HL-60 (cell line): ENCODE measurements around the gene CELF2.

Experiments used
- DNase-seq, 2 experiments: peaks; one replicate each; pipeline ENCODE4 v3.0.0-alpha.2; 2010 to 2020; ENCODE audit warnings: low read depth in 1 of 2, low spot score in 1 of 2
- H3K27ac ChIP-seq: fragments of 250-450 bp; sonication (Bioruptor Pico); replicated peaks from 2 replicates; pipeline ENCODE4 v1.5.1; 2020; ENCODE audit warnings: mild to moderate bottlenecking, moderate library complexity
- H3K27me3 ChIP-seq: fragments of 250-450 bp; sonication (Bioruptor Pico); 2 replicates; pipeline ENCODE4 v1.5.1; 2021; ENCODE audit warnings: mild to moderate bottlenecking, moderate library complexity; ENCODE audit not compliant: insufficient read depth, poor library complexity, severe bottlenecking
- H3K4me3 ChIP-seq: replicated peaks from 2 replicates; pipeline ENCODE4 v1.5.1; 2011; ENCODE audit warnings: mild to moderate bottlenecking, control low read depth, low read length; ENCODE audit not compliant: insufficient read depth
- CTCF ChIP-seq: IDR thresholded peaks from one replicate; pipeline ENCODE4 v1.5.1; 2011; ENCODE audit warnings: low read length, control low read depth, inconsistent platforms; ENCODE audit not compliant: insufficient read depth
- GABPA ChIP-seq: IDR thresholded peaks from 2 replicates; pipeline ENCODE4 v1.6.1; 2012; ENCODE audit warnings: low read depth
- POLR2AphosphoS5 ChIP-seq: IDR thresholded peaks from 2 replicates; pipeline ENCODE4 v1.6.1; 2012; ENCODE audit warnings: low read depth
- REST ChIP-seq: IDR thresholded peaks from 2 replicates; pipeline ENCODE4 v1.6.1; 2012; ENCODE audit warnings: low read depth; ENCODE audit not compliant: insufficient replicate concordance
- SPI1 ChIP-seq: IDR thresholded peaks from 2 replicates; pipeline ENCODE4 v1.6.1; 2012; ENCODE audit warnings: low read depth, mild to moderate bottlenecking, borderline replicate concordance

CELF2 gene

GRCh38 chr10:11338160-11338844 is 320.6 kb downstream of the CELF2 start:
- no peak overlapping the region for H3K4me3 ChIP-seq
- DNase-seq = no peak
- no peaks in the 10 kb centered on the region for H3K27me3 ChIP-seq
- H3K27ac ChIP-seq = no peak overlapping the region
- TF ChIP-seq GABPA = no peak
- TF ChIP-seq REST = no peak
- TF ChIP-seq CTCF = no peak

- TF ChIP-seq POLR2AphosphoS5 (no peak), GABPA (no peak), REST (no peak), CTCF (no peak), SPI1 (no peak)
- Histone ChIP-seq H3K27ac (no peak overlapping the region), H3K4me3 (no peak overlapping the region), H3K27me3 (no peaks in the 10 kb centered on the region)
- DNase-seq = no peak
Observed at GRCh38 chr10:11339013-11339412, 321.3 kb downstream of the CELF2 start.

- Histone ChIP-seq H3K4me3 (no peak overlapping the region), H3K27ac (no peak overlapping the region), H3K27me3 (no peaks in the 10 kb centered on the region)
- no peak for DNase-seq
- TF ChIP-seq POLR2AphosphoS5 (no peak), CTCF (no peak), GABPA (no peak), SPI1 (no peak), REST (no peak)
Observed at GRCh38 chr10:11339660-11340059, 322.0 kb downstream of the CELF2 start.
